ENCODE measurements around the gene NADSYN1.

GRCh38 chr11:71544525-71545214 lies 91.7 kb downstream of the NADSYN1 start:
- TF ChIP-seq ZNF174 (tag by site-specific recombination; IDR thresholded peaks at IDR 0.05) (no peak), ZNF404 (tag by site-specific recombination; IDR thresholded peaks at IDR 0.05) (no peak), ZNF560 (tag by site-specific recombination; IDR thresholded peaks at IDR 0.05; ENCODE audit: borderline replicate concordance) (no peak), ZNF354C (tag by site-specific recombination; IDR thresholded peaks at IDR 0.05; ENCODE audit: borderline replicate concordance, low read depth) (no peak), ZNF274 (IDR thresholded peaks at IDR 0.05; ENCODE audit: low read length) (no peak), ZNF274 (tag by site-specific recombination; IDR thresholded peaks at IDR 0.05; ENCODE audit: borderline replicate concordance) (no peak)
